Activated naive CD8-positive, alpha-beta T cell treated with anti-CD3 and anti-CD28 coated beads for 36 hours (primary cell): Measurements from ENCODE around the gene RNF13. TPM values are rescaled to one million over a fixed set of nuclear protein-coding genes. Genes with fewer than 3 reads are reported as not detected.

Source experiments
- DNase-seq: peaks from one replicate; pipeline ENCODE4 v3.0.0; 2021
- H3K27ac Mint-ChIP-seq: one replicate; pipeline ENCODE4 v1.8.0; 2022; ENCODE audit warnings: mild to moderate bottlenecking, moderate library complexity, mixed read lengths
- H3K27me3 Mint-ChIP-seq: one replicate; pipeline ENCODE4 v1.8.0; 2022; ENCODE audit warnings: mild to moderate bottlenecking, mixed read lengths
- H3K36me3 Mint-ChIP-seq: one replicate; pipeline ENCODE4 v1.8.0; 2021; ENCODE audit warnings: mild to moderate bottlenecking, mixed read lengths
- H3K4me1 Mint-ChIP-seq: one replicate; pipeline ENCODE4 v1.8.0; 2021; ENCODE audit warnings: mixed read lengths
- H3K4me3 Mint-ChIP-seq: one replicate; pipeline ENCODE4 v1.8.0; 2022; ENCODE audit warnings: mild to moderate bottlenecking, moderate library complexity, mixed read lengths
- H3K9me3 Mint-ChIP-seq: one replicate; pipeline ENCODE4 v1.8.0; 2022; ENCODE audit warnings: mixed read lengths
- total RNA-seq, 2 experiments: library from RNA; stranded (reverse); gene quantifications; one replicate each; pipeline ENCODE4 v1.2.3, GENCODE V29; 2021

Gene RNF13, protein sequence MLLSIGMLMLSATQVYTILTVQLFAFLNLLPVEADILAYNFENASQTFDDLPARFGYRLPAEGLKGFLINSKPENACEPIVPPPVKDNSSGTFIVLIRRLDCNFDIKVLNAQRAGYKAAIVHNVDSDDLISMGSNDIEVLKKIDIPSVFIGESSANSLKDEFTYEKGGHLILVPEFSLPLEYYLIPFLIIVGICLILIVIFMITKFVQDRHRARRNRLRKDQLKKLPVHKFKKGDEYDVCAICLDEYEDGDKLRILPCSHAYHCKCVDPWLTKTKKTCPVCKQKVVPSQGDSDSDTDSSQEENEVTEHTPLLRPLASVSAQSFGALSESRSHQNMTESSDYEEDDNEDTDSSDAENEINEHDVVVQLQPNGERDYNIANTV
- 10 to 100 TPM; 28.8 to 29.5 TPM for total RNA-seq

DNA sequence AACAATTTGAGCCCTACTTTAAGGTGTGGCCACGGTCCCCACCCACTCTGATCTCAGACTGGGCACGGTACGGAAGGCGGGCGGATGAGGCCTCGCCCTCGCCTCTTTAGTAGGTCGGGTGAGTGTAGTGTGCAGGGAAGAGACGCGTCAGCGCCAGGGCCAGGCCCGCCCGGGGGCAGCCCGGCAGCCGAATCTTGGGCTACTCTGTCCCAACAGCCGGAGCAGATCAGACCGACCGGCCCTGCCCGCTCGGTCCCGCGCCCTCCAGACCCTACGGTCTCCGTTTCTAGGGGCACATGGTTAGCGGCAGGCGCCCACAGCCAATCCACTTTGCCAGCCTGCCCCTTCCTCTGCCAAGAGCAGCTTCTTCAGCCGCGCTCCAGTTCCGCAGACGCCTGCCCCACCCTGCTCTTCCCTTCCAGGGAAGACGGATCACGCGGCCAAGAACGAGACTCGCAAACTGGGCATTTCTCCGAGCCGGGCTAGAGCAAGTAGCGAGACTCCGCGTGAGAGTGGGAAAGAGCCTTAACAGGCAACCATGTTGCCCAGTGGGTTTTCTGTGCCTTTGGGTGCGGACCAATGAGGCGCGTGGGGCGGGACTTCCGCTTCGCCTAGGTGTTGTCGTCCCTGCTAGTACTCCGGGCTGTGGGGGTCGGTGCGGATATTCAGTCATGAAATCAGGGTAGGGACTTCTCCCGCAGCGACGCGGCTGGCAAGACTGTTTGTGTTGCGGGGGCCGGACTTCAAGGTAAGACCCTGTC lies at the start of gene RNF13:
TSS of gene RNF13 (plus strand) at position 610 of the 761 bp plus-strand sequence. CDS start 32,812 bp downstream, outside the sequence.
- H3K9me3 Mint-ChIP-seq, result no peaks in the 10 kb centered on the region
- peaks cover 4% of the 10 kb centered on the region for H3K27me3 Mint-ChIP-seq
- peaks cover 41% of the 10 kb centered on the region for H3K4me1 Mint-ChIP-seq
- peak within 1 kb of the TSS; percentile 95 for H3K4me3 Mint-ChIP-seq
- peaks cover 11% of the 10 kb centered on the region for H3K36me3 Mint-ChIP-seq
- H3K27ac Mint-ChIP-seq, result peak within 1 kb of the TSS; percentile 100
- DNase-seq, result peak; percentile 92

DNA sequence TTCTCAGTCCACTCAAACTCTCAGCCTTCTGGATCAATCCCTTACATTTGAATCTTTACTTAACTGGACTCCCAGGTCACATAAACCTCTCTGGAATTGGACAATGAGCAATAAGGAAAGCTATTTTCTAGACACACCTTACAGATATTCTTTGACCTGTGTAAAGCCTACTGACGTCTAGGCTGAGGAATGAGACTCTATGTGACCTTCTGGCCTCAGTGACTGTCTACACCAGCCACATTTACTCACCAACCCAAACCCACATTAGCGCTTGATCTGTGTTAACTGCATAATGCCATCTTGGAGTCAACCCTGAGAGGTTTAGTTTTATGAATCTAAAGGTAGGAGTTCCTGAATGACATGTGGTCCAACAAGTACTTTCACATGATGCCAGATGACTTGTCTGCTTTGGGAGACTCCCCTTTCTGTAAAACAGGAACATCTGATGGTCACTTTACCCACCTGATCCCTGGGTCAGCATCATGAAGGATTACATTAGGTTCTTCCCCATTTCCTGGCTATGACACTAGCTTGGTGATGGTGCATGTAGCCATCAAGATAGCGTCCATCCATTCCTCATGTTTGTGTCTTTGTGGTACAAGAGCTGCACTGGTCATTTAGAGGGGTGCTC lies 49.3 kb upstream of the RNF13 start:
- Mint-ChIP-seq H3K9me3 (no peaks in the 10 kb centered on the region), H3K4me1 (no peaks in the 10 kb centered on the region), H3K27ac (no peak overlapping the region), H3K4me3 (no peak overlapping the region), H3K27me3 (peaks cover 21% of the 10 kb centered on the region), H3K36me3 (no peaks in the 10 kb centered on the region)
- DNase-seq, result no peak

DNA sequence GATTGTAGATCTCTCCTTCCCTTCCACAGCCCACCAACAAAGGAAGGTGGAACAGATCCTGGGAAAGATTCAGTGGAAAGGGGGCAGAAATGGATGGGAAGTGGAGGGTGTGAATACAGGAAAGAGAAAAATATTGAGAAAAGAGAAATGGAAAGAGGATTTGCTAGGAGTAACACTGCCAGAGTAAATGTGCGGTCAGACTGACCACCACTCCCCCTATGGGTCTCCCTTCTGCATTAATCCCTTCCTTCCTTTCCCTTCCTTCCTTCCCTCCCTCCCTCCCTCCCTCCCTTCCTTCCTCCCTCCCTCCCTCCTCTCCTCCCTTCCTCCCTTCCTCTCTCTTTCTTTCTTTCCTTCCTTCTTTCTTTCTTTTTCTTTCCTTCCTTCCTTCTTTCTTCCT lies 48.7 kb upstream of the RNF13 start:
- no peaks in the 10 kb centered on the region for H3K4me1 Mint-ChIP-seq

DNA sequence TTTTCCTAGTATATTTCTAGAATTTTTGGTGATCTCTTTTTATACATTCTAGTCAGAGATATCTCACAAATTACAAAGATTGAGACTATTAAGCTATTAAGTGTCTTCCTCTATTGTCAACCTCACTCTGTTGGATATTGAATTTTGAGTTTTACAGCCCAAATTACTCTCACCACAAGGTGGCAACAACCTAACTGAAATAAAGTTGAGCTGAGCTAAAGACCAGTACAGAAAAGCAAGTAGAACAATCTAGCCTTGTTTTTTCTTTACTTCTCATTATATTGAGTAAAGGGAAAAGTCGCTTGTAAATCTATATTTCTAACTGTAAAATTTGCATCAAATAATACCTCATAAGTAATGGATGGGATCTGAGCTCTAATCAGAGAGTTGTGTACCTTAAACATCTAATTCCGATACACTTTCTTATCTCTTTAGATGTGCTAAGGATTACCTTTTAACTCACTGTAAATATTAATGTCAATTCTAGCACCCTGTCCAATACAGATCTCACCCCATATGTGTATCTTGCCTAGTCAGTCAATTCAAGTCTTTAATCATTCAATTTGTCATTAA lies 47.2 kb upstream of the RNF13 start:
- no peak overlapping the region for H3K27ac Mint-ChIP-seq

More for the DNA sequence above, 48.7 kb upstream of the RNF13 start:
- Mint-ChIP-seq H3K36me3 (no peaks in the 10 kb centered on the region), H3K9me3 (no peaks in the 10 kb centered on the region), H3K27ac (no peak overlapping the region), H3K4me3 (no peak overlapping the region), H3K27me3 (peaks cover 19% of the 10 kb centered on the region)
- no peak for DNase-seq

DNA sequence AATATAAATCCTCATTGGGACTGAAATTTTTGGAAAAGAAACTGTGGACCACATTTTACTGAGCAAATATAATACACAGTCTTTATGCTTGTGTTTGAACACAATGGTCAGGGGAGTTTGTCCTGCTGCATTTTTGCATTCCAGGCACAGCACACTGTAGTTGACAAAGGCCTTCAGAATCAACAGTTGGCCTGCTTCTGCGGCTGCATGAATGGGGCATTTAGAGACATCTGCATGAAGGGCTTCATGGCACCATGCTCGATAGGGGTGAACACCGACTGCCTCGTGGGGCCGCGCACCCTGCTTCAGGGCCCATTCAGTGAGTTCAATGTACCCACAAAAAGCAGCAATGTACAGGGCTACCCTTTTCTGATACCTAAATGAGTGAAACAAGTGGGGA lies 45.3 kb upstream of the RNF13 start:
- Mint-ChIP-seq H3K27me3 (peaks cover 26% of the 10 kb centered on the region), H3K9me3 (no peaks in the 10 kb centered on the region), H3K27ac (no peak overlapping the region), H3K4me1 (no peaks in the 10 kb centered on the region), H3K4me3 (no peak overlapping the region), H3K36me3 (no peaks in the 10 kb centered on the region)
- DNase-seq, result no peak

More for the DNA sequence above, 47.2 kb upstream of the RNF13 start:
- H3K36me3 Mint-ChIP-seq, result no peaks in the 10 kb centered on the region
- no peaks in the 10 kb centered on the region for H3K9me3 Mint-ChIP-seq
- no peak overlapping the region for H3K4me3 Mint-ChIP-seq
- H3K4me1 Mint-ChIP-seq, result no peaks in the 10 kb centered on the region
- no peak for DNase-seq
- H3K27me3 Mint-ChIP-seq, result peaks cover 17% of the 10 kb centered on the region

DNA sequence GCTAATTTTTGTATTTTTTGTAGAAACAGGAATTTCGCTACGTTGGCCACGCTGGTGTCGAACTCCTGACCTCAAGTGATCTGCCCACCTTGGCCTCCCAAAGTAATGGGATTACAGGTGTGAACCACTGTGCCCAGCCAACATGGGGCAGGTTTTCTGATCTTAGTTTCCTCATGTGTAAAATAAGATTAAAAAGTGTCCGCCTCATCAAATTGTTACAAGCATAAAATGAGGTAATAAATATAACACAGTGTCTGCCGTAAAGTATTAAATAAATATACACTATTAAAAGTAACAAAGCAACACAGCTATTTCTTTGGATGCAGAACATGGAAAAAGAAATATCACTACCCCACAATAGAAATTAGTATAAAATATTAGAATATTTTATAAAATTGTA lies 44.3 kb upstream of the RNF13 start:
- no peaks in the 10 kb centered on the region for H3K36me3 Mint-ChIP-seq
- H3K27ac Mint-ChIP-seq, result no peak overlapping the region
- no peak overlapping the region for H3K4me3 Mint-ChIP-seq

DNA sequence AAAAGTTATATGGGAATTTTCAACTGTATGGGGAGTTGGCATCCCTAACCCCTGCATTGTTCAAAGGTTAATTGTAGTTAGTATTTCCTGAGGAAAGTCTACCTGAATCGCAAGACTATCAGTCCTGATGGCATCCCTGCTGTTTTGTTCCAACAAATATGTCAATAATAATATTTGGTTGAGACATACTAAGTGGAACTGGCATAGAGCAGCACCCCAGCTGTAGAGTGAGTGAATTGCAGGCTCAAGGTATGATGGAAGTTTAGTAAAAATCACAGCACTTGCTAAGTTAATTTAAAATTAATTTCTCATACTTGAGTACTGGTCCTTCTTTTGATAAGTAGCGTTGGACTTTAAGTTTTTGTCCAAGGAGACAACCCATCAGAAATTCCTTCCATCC lies 42.8 kb upstream of the RNF13 start:
- Mint-ChIP-seq H3K4me3 (no peak overlapping the region), H3K27me3 (peaks cover 26% of the 10 kb centered on the region), H3K36me3 (no peaks in the 10 kb centered on the region), H3K9me3 (no peaks in the 10 kb centered on the region), H3K27ac (no peak overlapping the region), H3K4me1 (no peaks in the 10 kb centered on the region)
- DNase-seq, result no peak

More for the DNA sequence above, 44.3 kb upstream of the RNF13 start:
- no peaks in the 10 kb centered on the region for H3K4me1 Mint-ChIP-seq
- no peak for DNase-seq
- peaks cover 26% of the 10 kb centered on the region for H3K27me3 Mint-ChIP-seq
- no peaks in the 10 kb centered on the region for H3K9me3 Mint-ChIP-seq

DNA sequence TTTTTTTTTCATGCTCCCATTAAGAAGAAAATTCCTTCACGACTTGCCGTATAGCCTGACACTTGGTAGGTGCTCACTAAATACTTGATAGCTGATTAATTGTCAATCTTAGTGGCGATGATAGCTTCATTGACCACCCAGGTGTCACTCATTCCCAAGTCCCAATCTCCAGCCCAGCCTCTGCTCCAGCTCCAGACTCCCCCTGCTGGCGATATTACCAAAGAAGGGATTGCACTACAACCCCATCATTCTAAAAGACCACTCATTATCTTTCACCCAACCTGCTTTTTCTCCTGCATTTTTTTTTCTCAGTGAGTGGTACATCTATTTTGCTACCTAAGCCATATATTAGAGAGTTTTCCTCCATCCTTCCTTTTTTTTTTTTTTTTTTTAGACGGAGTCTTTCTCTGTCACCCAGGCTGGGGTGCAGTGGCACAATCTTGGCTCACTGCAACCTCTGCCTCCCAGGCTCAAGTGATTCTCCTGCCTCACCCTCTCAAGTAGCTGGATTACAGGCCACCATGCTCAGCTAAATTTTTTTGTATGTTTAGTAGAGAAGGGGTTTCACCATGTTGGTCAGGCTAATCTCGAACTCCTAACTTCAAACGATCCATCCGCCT lies 41.3 kb upstream of the RNF13 start:
- Mint-ChIP-seq H3K27ac (no peak overlapping the region), H3K4me1 (no peaks in the 10 kb centered on the region), H3K9me3 (no peaks in the 10 kb centered on the region), H3K4me3 (no peak overlapping the region), H3K36me3 (no peaks in the 10 kb centered on the region), H3K27me3 (peaks cover 15% of the 10 kb centered on the region)
- DNase-seq, result peak; percentile 15

DNA sequence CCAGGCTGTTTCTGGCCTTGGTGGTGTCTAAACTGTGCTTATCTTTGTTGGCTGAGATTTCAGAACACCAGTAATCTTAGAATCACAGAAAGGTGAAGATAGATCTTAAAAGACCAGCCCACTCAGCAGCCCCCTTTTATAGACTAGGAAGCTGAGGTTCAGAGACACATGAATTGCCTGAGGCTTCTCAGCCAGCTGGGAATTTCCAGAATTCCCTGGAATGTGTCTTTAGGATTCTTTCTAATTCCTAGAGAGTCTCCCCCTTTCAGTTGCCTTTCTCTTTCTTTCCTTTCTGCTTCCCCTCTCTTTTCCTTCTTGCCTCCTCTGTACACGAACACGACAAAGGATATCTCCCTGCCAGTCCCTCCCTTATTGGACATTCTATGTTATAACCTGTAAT lies 40.2 kb upstream of the RNF13 start:
- Mint-ChIP-seq H3K4me3 (no peak overlapping the region), H3K27ac (no peak overlapping the region), H3K4me1 (no peaks in the 10 kb centered on the region), H3K9me3 (no peaks in the 10 kb centered on the region), H3K36me3 (no peaks in the 10 kb centered on the region), H3K27me3 (peaks cover 13% of the 10 kb centered on the region)
- DNase-seq, result no peak

DNA sequence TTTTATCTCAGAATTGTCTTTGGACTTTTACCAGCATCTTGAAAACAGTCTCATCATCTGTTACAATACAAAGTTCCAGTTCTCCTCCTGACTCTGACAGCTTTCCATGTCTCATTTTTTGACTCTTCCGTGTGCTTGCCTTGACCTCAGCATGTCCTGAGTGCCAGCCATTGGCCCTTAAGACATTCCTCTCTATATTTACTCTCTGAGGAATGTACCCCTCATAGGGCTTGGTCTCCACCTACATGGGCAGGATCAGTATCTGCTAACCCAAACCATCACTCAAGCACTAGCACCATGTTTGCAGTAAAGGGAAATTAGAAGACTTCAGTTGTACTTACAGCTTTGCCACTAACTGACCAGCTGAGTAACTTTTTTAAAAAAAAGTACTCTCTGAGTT lies 36.8 kb upstream of the RNF13 start:
- H3K4me1 Mint-ChIP-seq, result no peaks in the 10 kb centered on the region
- H3K4me3 Mint-ChIP-seq, result no peak overlapping the region
- H3K27me3 Mint-ChIP-seq, result peaks cover 12% of the 10 kb centered on the region
- no peak for DNase-seq
- no peaks in the 10 kb centered on the region for H3K36me3 Mint-ChIP-seq
- H3K9me3 Mint-ChIP-seq, result no peaks in the 10 kb centered on the region
- no peak overlapping the region for H3K27ac Mint-ChIP-seq

DNA sequence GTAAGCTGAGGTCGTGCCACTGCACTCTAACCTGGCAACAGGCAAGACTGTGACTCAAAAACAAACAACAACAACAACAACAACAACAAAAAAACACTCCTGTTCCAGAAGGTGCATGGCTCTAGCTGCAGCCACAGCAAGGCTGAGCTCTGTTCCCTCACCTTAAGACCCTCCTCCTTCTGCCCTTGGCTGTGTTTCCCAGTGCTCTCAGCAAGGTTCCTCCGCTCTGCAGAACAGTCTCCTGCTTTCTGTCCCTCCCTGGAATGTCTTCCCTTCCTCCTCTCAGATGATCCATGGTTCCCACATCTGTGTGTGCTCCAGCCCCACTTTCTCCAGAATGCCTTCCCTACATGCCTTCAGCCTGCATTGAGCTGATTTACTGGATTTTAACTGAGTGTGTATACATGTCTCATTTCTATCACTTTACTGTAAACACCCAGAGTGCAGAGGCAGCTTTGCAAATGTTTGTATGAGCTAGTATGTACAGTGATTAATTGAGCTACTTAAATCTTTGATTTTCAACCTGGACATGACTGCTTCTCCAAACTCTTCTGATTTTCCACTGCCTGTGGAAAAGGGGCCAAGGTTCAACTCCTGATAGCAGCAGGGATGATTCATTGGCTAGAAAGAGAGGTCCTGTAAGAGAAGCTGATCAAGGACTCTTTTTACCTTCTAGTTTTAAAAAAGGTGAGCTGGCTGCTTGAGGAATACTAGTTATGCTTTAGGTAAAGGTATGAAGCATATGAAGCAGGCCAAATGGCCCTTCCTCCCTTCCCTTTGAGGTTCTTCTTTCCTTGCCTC lies 35.4 kb upstream of the RNF13 start:
- Mint-ChIP-seq H3K4me1 (no peaks in the 10 kb centered on the region), H3K27ac (no peak overlapping the region), H3K36me3 (no peaks in the 10 kb centered on the region), H3K4me3 (no peak overlapping the region), H3K9me3 (no peaks in the 10 kb centered on the region), H3K27me3 (peaks cover 4% of the 10 kb centered on the region)
- DNase-seq, result no peak

DNA sequence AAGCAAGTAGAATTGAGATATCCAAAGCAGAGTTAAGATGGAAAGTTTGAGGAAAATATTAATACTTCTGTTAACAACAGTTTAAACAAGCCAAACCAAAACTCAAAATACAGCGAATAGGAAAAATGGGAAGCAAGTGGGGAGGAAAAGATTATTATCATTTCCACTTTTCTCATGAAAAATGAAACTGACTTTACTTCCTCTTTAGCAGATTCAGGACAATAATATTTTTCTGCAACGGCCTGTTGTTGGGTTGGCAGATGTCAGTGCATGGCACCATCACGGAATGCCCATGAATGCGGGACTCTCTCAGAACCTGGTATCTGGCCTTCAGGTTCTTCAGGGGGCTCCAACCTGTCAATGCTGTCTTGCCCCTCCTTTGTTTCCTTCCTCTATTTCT lies 31.8 kb upstream of the RNF13 start:
- no peaks in the 10 kb centered on the region for H3K9me3 Mint-ChIP-seq
- no peaks in the 10 kb centered on the region for H3K4me1 Mint-ChIP-seq
- H3K27me3 Mint-ChIP-seq, result peaks cover 4% of the 10 kb centered on the region
- DNase-seq, result no peak
- H3K36me3 Mint-ChIP-seq, result no peaks in the 10 kb centered on the region
- no peak overlapping the region for H3K27ac Mint-ChIP-seq
- H3K4me3 Mint-ChIP-seq, result no peak overlapping the region

DNA sequence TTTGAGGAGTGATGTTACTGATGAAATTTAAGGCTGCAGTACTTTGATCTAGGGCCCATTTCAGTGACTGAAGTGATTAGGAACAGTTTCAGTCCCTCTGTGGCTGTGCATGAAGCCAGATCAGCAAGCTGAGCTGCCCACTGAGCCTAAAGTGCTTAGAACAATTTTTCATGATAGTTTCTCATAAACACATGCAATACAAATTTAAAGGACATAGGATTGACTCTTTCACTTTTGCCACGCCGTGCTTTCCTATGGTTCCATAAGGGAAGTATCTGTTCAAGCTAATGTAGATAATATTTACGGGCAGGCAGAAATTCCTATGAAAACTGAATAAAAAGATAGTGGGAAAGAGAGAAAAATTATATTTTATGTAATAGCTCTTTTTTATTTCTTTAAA lies 31.3 kb upstream of the RNF13 start:
- Mint-ChIP-seq H3K27me3 (peaks cover 5% of the 10 kb centered on the region), H3K36me3 (no peaks in the 10 kb centered on the region), H3K27ac (no peak overlapping the region), H3K4me3 (no peak overlapping the region), H3K4me1 (no peaks in the 10 kb centered on the region), H3K9me3 (no peaks in the 10 kb centered on the region)
- DNase-seq, result no peak

DNA sequence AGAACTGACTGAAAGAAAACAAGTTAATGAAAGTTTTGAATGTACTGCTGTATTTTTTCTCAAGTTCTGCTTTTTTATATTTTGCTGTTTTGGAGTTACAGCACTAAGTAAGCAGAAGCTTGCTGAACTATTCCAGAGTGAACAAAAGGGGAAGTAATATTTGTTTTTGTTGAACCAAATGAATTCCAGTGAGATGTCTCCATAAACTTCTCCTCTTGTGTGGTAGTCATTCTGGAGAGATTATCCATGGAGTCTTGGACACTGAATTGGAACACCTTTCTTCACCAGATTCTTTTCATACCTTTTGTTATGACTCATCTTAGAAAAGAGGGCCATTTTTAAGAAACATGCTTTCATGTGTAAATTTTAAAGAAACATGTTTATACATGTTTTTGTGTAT lies 29.4 kb upstream of the RNF13 start:
- Mint-ChIP-seq H3K4me3 (no peak overlapping the region), H3K36me3 (no peaks in the 10 kb centered on the region), H3K27ac (no peak overlapping the region)

More for the DNA sequence above, 29.4 kb upstream of the RNF13 start:
- peaks cover 10% of the 10 kb centered on the region for H3K27me3 Mint-ChIP-seq
- no peaks in the 10 kb centered on the region for H3K4me1 Mint-ChIP-seq
- no peak for DNase-seq
- H3K9me3 Mint-ChIP-seq, result no peaks in the 10 kb centered on the region
